Natural killer cell (primary cell): ENCODE results near the gene PEX1. TPM values are rescaled to one million over a fixed set of nuclear protein-coding genes. Genes with fewer than 3 reads are reported as not detected.

Experiments used
- ATAC-seq, 3 donors: fragments of 150-1000 bp in 2 of 3; fragments of 200-7000 bp in 1 of 3; cut with Tn5 transposase; 1 replicate in 1 of 3; 2 replicates in 2 of 3; pipeline ENCODE4 v1.10.0; 2021; ENCODE audit warnings: mild to moderate bottlenecking in 2 of 3, moderate library complexity in 2 of 3
- DNase-seq, 2 donors: peaks; one replicate each; pipeline versions ENCODE4 v3.0.0 to v3.0.0-alpha.2; 2013 to 2021; ENCODE audit warnings: mixed read lengths in 1 of 2
- H3K27ac ChIP-seq: one replicate; pipeline ENCODE4 v1.5.1; 2013; ENCODE audit warnings: mild to moderate bottlenecking, low read length
- H3K27me3 ChIP-seq: one replicate; pipeline ENCODE4 v1.6.1; 2013; ENCODE audit warnings: low read length; ENCODE audit not compliant: control insufficient read depth, insufficient read depth
- H3K36me3 ChIP-seq: one replicate; pipeline ENCODE4 v1.6.1; 2013; ENCODE audit warnings: low read length; ENCODE audit not compliant: control insufficient read depth, insufficient read depth
- H3K4me1 ChIP-seq: one replicate; pipeline ENCODE4 v1.6.1; 2013; ENCODE audit warnings: low read length; ENCODE audit not compliant: control insufficient read depth, insufficient read depth
- H3K4me3 ChIP-seq: one replicate; pipeline ENCODE4 v1.5.1; 2013; ENCODE audit warnings: low read length
- H3K9me3 ChIP-seq: one replicate; pipeline ENCODE4 v1.6.1; 2013; ENCODE audit warnings: low read length; ENCODE audit not compliant: control insufficient read depth, insufficient read depth
- H3K27ac Mint-ChIP-seq, 2 donors: one replicate each; pipeline ENCODE4 v1.8.0; 2022; ENCODE audit warnings: mild to moderate bottlenecking in 2 of 2, mixed read lengths in 2 of 2, moderate library complexity in 1 of 2
- H3K27me3 Mint-ChIP-seq, 2 donors: one replicate each; pipeline ENCODE4 v1.8.0; 2022; ENCODE audit warnings: low read depth in 2 of 2, mixed read lengths in 2 of 2
- H3K36me3 Mint-ChIP-seq: one replicate; pipeline ENCODE4 v1.8.0; 2022; ENCODE audit warnings: mixed read lengths
- H3K4me1 Mint-ChIP-seq, 2 donors: one replicate each; pipeline ENCODE4 v1.8.0; 2022; ENCODE audit warnings: mixed read lengths in 2 of 2
- H3K4me3 Mint-ChIP-seq: one replicate; pipeline ENCODE4 v1.8.0; 2022; ENCODE audit warnings: mild to moderate bottlenecking, moderate library complexity, mixed read lengths
- H3K9me3 Mint-ChIP-seq, 2 donors: one replicate each; pipeline ENCODE4 v1.8.0; 2022; ENCODE audit warnings: mixed read lengths in 2 of 2
- CTCF ChIP-seq: fragments of 200-600 bp; IDR thresholded peaks from one replicate; pipeline ENCODE4 v1.8.0; 2022; ENCODE audit warnings: antibody characterized with exemption
- WGBS: methylation state at CpG from one replicate; pipeline ENCODE4 v1.1.7; 2013; ENCODE audit warnings: missing lambda C conversion rate; ENCODE audit not compliant: insufficient coverage; 5-methylcytosine and 5-hydroxymethylcytosine counted together
- intact Hi-C: fragments of 100-400 bp; cut with micrococcal nuclease; formaldehyde crosslinking; loops from one replicate; pipeline ENCODE4 v1.14.2; 2022
- total RNA-seq, 4 donors: library from RNA; stranded (reverse); fragments of 120-200 nt in 1 of 4; gene quantifications; one replicate each; pipeline versions ENCODE4 v1.2.3 to v1.2.4, GENCODE V29; 2013 to 2022

The PEX1 gene
- total RNA-seq, 3 donors from 2014 or later (not counting 1 experiment from before 2014, with no cell fraction given), result 22.8 to 26.7 (median 26.2) TPM

GRCh38 chr7:92498557-92498956, 29.8 kb downstream of the PEX1 start:
- 96% methylated on average over 2 of the region's 2 CpGs for WGBS
- no peaks in the 10 kb centered on the region for H3K4me1 Mint-ChIP-seq
- H3K27ac Mint-ChIP-seq, result no peak overlapping the region
- no peak overlapping the region for H3K4me3 Mint-ChIP-seq
- no peak overlapping the region for H3K4me3 ChIP-seq
- H3K27ac ChIP-seq, result no peak overlapping the region
- intact Hi-C loops, result no loop called here
- H3K27me3 ChIP-seq, result no peaks in the 10 kb centered on the region
- no peaks in the 10 kb centered on the region for H3K4me1 ChIP-seq
- no peak for DNase-seq
- H3K27me3 Mint-ChIP-seq, result no peaks in the 10 kb centered on the region
- H3K36me3 ChIP-seq, result peaks cover 70% of the 10 kb centered on the region
- no peaks in the 10 kb centered on the region for H3K9me3 Mint-ChIP-seq
- no peak for ATAC-seq
- no peaks in the 10 kb centered on the region for H3K9me3 ChIP-seq
- no peak for TF ChIP-seq CTCF
- H3K36me3 Mint-ChIP-seq, result peaks cover 17% of the 10 kb centered on the region

GRCh38 chr7:92496876-92497275, 31.4 kb downstream of the PEX1 start:
- no peak overlapping the region for H3K4me3 ChIP-seq
- DNase-seq, result no peak
- peaks cover 18% of the 10 kb centered on the region for H3K36me3 Mint-ChIP-seq
- no peaks in the 10 kb centered on the region for H3K27me3 ChIP-seq
- intact Hi-C loops, result no loop called here
- H3K27ac ChIP-seq, result no peak overlapping the region
- 100% methylated on average over 2 of the region's 2 CpGs for WGBS
- ATAC-seq, result no peak
- H3K4me1 Mint-ChIP-seq, result no peaks in the 10 kb centered on the region
- no peaks in the 10 kb centered on the region for H3K9me3 Mint-ChIP-seq
- H3K4me3 Mint-ChIP-seq, result no peak overlapping the region
- no peak overlapping the region for H3K27ac Mint-ChIP-seq
- H3K4me1 ChIP-seq, result no peaks in the 10 kb centered on the region
- no peaks in the 10 kb centered on the region for H3K27me3 Mint-ChIP-seq
- peaks cover 75% of the 10 kb centered on the region for H3K36me3 ChIP-seq
- no peak for TF ChIP-seq CTCF
- no peaks in the 10 kb centered on the region for H3K9me3 ChIP-seq

GRCh38 chr7:92489634-92490033, 38.7 kb downstream of the PEX1 start:
- no peaks in the 10 kb centered on the region for H3K27me3 ChIP-seq
- Mint-ChIP-seq H3K36me3 (peaks cover 26% of the 10 kb centered on the region), H3K9me3 (no peaks in the 10 kb centered on the region), H3K27ac (no peak overlapping the region), H3K4me1 (no peaks in the 10 kb centered on the region), H3K4me3 (no peak overlapping the region), H3K27me3 (no peaks in the 10 kb centered on the region)
- H3K9me3 ChIP-seq, result no peaks in the 10 kb centered on the region
- no peak for TF ChIP-seq CTCF
- no peak overlapping the region for H3K4me3 ChIP-seq
- DNase-seq (no peak), ATAC-seq (no peak)
- intact Hi-C loops, result no loop called here
- H3K4me1 ChIP-seq, result no peaks in the 10 kb centered on the region
- 100% methylated on average over 1 of the region's 1 CpG for WGBS
- peaks cover 80% of the 10 kb centered on the region for H3K36me3 ChIP-seq
- H3K27ac ChIP-seq, result no peak overlapping the region

GRCh38 chr7:92487804-92488203, 40.5 kb downstream of the PEX1 start:
- Mint-ChIP-seq H3K4me3 (no peak overlapping the region), H3K27ac (no peak overlapping the region), H3K27me3 (no peaks in the 10 kb centered on the region), H3K9me3 (no peaks in the 10 kb centered on the region), H3K4me1 (no peaks in the 10 kb centered on the region), H3K36me3 (peaks cover 20% of the 10 kb centered on the region)
- DNase-seq (no peak), ATAC-seq (no peak)
- Histone ChIP-seq H3K4me1 (no peaks in the 10 kb centered on the region), H3K36me3 (peaks cover 65% of the 10 kb centered on the region), H3K27ac (no peak overlapping the region), H3K27me3 (no peaks in the 10 kb centered on the region), H3K4me3 (no peak overlapping the region), H3K9me3 (no peaks in the 10 kb centered on the region)
- TF ChIP-seq CTCF, result no peak
- intact Hi-C loops, result no loop called here
